Activated CD4-positive, alpha-beta T cell treated with anti-CD3 and anti-CD28 coated beads, Interleukin-10, Interleukin-2, amounts not matched to agents 100 ng/mL and 50 ng/mL, durations not matched to agents 16 hours and 8 hours (primary cell): ENCODE measurements around the gene ZNF268.
"Not testable (repeated sequence)": the region's sequence is repeated elsewhere in the genome, so short reads cannot be mapped to it uniquely, and the experiment has no call there.

ENCODE experiments used
- DNase-seq: peaks from one replicate; pipeline ENCODE4 v3.0.0-alpha.2; 2020

ZNF268 gene

DNA sequence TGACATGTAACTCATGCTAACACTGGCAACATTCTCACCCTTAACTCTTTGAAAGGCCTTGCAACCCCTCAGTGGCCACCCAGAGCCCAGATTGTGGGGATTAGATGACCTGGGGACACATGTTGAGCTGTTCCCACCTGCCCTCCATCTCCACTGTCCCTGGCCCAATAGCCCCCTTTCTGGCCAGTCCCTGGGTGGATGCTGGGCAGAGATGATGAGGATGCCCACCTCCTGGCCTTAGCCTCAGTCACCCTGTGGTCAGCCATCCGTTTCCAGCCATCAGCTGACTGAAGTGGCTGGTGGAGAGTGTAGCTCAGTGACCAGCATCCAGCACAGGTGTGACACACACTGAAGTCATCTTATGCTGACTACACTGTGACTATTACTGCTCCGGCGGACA is 49.7 kb downstream of the ZNF268 start:
- no peak for DNase-seq

DNA sequence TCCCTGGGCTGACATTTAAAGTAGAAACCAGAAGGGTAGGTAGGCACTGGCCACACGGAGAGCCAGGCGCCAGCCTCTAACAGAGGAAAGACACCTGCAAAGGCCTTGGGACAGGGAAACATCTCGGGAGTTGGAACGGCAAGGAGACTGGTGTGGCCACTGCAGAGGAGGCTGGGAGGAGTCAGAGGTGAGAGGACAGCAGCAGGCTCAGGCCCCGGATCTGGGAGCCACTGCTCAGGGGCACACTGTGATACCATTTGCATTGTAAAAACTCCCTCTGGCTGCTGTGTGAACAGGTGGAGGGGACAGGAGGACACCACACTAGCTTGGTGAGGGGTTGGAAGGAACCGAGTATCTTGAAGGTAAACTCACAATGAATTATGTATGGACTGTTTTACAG is 51.7 kb downstream of the ZNF268 start:
- no peak for DNase-seq

DNA sequence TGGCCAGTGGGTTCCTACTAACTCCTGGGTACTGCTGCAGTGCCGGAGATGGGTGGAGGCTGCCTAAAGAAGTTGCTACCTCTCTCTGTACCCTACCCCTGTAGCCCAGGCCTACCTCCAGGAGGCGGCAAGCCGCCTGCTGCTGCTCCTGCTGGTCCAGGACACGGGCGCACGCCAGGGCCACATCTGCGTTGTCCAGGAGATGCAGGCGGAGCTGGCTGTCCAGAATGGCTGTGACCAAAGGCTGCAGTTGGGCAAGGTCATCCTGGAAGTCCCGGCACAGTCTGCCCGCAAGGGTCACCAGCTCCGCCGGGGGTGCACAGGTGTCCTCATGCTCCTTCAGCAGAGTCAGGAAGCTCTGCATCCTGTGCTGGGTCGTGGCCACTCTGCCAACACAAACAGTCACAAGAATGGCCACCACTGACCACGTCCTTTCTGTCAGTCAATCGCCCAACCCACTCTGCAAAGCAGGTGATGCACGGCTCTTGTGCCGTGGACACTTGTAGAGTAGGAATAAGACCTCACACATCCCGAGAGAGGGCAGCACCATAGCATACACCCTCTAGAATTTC is 52.8 kb downstream of the ZNF268 start:
- no peak for DNase-seq

DNA sequence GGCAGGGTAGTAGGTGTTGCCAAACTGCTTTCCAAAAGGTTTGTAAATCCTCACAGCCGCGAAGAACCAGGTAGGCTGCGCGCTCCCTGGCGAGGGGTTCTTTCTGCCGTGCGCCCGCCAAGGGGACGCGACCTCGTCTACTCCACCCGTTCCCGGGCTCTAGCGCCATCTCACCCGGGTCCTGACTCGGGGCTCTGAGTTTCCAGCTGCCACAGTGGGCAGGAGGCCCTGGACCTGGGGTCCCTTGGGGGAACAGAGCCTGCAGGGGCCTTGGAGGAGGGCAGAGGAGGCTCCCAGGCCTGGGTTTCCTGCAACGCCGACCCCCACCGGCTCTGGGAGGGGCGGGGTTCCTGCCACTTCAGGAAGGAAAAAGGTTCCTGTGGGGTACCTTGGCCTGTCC is 53.7 kb downstream of the ZNF268 start:
- no peak for DNase-seq

DNA sequence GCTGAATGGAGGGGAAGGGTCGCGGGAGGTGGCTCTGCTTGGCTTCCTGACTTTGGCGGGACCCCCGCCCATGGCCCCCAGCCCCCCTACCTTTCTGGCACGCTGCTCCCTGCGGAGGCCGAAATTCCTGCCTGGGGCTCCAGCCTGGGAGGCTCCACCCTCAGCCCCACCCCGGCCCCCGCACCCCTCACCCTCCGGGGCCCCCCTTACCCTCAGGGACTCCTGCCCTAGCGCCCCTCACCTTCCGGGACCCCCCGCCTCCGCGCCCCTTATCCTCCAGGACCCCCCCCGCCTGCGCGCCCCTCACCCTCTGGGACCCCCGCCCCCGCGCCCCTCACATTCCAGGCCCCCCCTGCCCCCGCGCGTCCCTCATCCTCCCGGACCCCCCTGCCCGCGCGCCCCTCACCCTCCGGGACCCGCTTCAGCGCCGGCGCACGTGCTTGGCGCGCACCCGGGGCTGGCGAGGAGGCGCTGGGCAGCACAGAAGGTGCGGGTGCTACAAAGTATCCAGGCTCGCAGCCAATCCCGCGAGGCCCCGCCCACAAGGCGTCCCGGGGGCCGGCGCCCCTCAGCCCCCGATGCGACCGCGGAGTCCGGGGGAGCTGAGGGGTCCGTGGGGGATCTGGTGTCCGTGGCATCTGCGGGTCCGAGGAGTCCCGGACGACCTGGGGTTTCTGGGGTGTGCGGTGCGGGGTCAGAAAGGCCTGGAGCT is 54.3 kb downstream of the ZNF268 start, which contains the start of gene ANHX:
Gene ANHX (minus strand): TSS at position 477 of the 712 bp plus-strand sequence. CDS start 1,521 bp downstream, outside the sequence.
- DNase-seq, result no peak

DNA sequence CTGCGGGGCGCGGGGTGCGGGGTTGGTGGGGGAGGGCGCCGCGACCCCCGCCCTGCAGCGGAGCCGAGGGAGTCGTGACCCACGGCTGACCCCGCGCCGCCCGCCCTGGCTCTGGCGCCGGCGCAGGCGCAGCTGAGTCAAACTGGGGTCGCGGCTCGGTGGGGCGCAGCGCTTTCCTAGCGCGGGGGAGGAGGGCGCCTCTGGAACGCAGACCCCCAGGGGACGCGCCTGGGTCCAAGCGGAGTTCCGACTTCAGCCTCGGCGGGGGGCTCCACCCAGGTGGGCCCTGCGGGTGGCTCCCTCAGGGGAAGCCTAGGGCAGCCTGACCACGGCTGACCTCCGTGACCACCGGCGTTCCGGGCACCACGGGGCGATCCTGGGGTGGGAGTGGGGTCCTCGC is 54.8 kb downstream of the ZNF268 start:
- DNase-seq, result no peak

DNA sequence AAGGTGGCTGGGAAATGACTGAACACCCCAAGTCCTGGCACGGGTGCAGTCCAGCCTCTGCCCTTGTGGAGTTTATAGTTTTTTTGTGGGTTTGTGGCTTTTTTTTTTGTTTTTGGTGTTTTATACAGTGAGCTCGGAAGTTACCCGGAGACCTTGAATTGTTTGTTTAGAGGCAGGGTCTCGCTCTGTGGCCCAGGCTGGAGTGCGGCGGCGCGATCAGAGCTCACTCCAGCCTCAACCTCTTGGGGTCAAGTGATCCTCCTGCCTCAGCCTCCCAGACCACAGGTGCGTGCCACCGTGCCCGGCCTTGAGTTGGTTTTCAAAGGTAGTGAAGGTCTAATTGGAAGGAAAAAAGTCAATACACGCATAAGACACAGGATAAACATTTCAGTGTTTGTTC is 55.3 kb downstream of the ZNF268 start:
- DNase-seq, result no peak

DNA sequence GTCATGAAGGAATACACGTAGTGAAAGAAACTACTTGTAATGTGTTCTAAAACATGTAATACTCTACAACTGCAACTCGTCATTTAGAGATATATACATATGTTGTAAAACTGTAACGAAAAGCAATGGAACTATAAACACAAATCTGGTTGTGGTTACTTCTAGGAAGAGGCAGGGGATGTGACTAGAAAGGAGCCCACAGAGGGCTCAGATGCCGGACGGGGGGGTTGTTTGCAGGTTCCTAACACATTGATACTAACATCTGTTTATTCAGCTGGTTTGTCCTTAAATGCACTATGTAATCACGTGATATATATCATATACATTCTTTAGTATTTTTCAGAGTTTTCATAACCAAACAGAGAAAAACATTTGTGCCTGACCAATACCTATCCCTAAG is 70.4 kb downstream of the ZNF268 start:
- DNase-seq, result no peak

DNA sequence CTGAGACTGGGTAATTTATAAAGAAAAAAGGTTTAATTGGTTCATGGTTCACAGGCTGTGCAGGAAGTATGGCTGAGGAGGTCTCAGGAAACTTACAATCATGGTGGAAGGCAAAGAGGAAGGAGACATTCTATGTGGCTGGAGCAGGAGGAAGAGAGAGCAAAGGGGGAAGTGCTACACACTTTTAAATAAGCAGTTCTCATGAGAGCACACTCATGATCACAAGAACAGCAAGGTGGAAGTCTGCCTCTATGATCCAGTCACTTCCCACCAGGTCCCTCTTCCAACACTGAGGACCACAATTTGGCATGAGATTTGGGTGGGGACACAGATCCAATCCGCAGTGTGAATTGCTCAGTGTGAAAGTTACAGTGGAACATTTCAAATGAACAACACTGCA is 74.5 kb downstream of the ZNF268 start:
- DNase-seq, result not testable (repeated sequence)

DNA sequence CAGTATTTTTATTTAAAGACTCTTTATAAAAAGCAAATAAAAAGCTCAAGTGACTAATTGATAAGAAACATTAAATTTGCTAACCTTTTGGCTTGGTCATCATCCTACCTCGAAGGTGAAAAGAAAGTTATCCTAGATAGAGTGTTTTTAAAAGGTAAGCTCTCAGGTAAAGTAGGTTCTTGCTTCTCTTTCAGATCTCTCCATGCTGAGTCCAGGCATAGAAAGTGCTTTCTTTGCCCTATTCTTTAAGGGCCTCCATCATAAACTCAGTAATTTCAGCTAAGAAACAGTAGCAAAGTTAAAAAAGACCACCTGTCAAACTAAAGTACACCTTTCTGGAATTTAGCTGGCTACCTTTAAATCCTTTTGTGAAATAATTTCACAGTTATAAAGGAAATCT is 75.0 kb downstream of the ZNF268 start:
- DNase-seq, result no peak

DNA sequence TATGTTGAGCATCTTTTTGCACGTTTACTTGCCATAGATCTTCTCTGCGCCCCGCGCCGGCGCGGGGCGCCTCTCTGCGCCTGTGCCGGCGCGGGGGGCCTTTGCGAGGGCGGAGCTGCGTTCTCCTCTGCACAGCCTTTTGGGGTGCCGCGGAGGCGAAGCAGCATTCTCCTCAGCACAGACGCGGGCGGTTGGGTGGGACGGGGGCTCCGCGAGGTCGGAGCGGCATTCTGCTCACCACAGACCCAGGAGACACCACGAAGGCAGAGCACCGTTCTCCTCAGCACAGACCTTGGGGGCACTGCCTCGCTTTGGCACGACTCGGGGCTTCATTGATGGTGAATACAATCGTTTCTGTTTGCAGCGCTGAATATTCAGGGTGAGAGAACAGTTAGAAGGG is 82.9 kb downstream of the ZNF268 start:
- DNase-seq, result no peak
